GM21528 (cell line): ENCODE data around the gene MED22.
"Not testable (repeated sequence)": the region's sequence is repeated elsewhere in the genome, so short reads cannot be mapped to it uniquely, and the experiment has no call there.

Experiments
- ATAC-seq: cut with Tn5 transposase; IDR thresholded peaks from one replicate; pipeline ENCODE4 v1.9.1; 2021; ENCODE audit warnings: mild to moderate bottlenecking, moderate library complexity; ENCODE audit not compliant: unreplicated experiment, low FRiP score

Gene MED22

GRCh38 chr9:133377721-133378216 is 29.8 kb upstream of the MED22 start:
- no peak for ATAC-seq

- not testable (repeated sequence) for ATAC-seq
These were observed 29.3 kb upstream of the MED22 start for GRCh38 chr9:133377280-133377679.

GRCh38 chr9:133375724-133376654 is 28.1 kb upstream of the MED22 start, which contains the start of the genes STKLD1 and SURF4:
STKLD1 (plus strand) TSS chr9:133376366; CDS start chr9:133376474, 108 bp downstream.
SURF4 (minus strand) TSS chr9:133376060; CDS start chr9:133375969, 91 bp downstream.
- ATAC-seq = peak; percentile 85

- ATAC-seq = peak; percentile 7
These were observed 27.3 kb upstream of the MED22 start for GRCh38 chr9:133375116-133375723.

GRCh38 chr9:133374612-133375115 is 26.7 kb upstream of the MED22 start:
- no peak for ATAC-seq

GRCh38 chr9:133372144-133372543 is 24.2 kb upstream of the MED22 start:
- ATAC-seq = no peak

GRCh38 chr9:133371261-133371711 is 23.4 kb upstream of the MED22 start:
- ATAC-seq = no peak

- no peak for ATAC-seq
These were observed 22.8 kb upstream of the MED22 start for GRCh38 chr9:133370685-133371084.

GRCh38 chr9:133369933-133370332 is 22.0 kb upstream of the MED22 start:
- no peak for ATAC-seq

GRCh38 chr9:133369422-133369821 is 21.5 kb upstream of the MED22 start:
- ATAC-seq = no peak

GRCh38 chr9:133368249-133368881 is 20.4 kb upstream of the MED22 start:
- ATAC-seq = no peak

GRCh38 chr9:133367778-133368177 is 19.8 kb upstream of the MED22 start:
- ATAC-seq = no peak

GRCh38 chr9:133367221-133367620 is 19.3 kb upstream of the MED22 start:
- ATAC-seq = no peak

GRCh38 chr9:133366435-133366834 is 18.5 kb upstream of the MED22 start:
- no peak for ATAC-seq

- no peak for ATAC-seq
These were observed 14.6 kb upstream of the MED22 start for GRCh38 chr9:133362359-133363044.

GRCh38 chr9:133361507-133362092 is 13.7 kb upstream of the MED22 start:
- no peak for ATAC-seq

- ATAC-seq = no peak
These were observed 12.8 kb upstream of the MED22 start for GRCh38 chr9:133360400-133361393.

GRCh38 chr9:133359399-133360175 is 11.7 kb upstream of the MED22 start:
- ATAC-seq = no peak
